GM18499 (cell line): ENCODE data around the gene TATDN2.
"Not testable (repeated sequence)": the region's sequence is repeated elsewhere in the genome, so short reads cannot be mapped to it uniquely, and the experiment has no call there.

Experiments
- ATAC-seq: cut with Tn5 transposase; IDR thresholded peaks from one replicate; pipeline ENCODE4 v1.9.1; 2021; ENCODE audit warnings: moderate number of reproducible peaks; ENCODE audit not compliant: insufficient read depth, unreplicated experiment

Gene TATDN2

GRCh38 chr3:10266936-10267335, 18.7 kb downstream of the TATDN2 start:
- ATAC-seq = not testable (repeated sequence)

GRCh38 chr3:10268116-10268515, 19.9 kb downstream of the TATDN2 start:
- no peak for ATAC-seq

GRCh38 chr3:10268930-10269329, 20.7 kb downstream of the TATDN2 start:
- ATAC-seq = no peak

- no peak for ATAC-seq
Measured at GRCh38 chr3:10269443-10269842, 21.2 kb downstream of the TATDN2 start.

- ATAC-seq = not testable (repeated sequence)
Measured at GRCh38 chr3:10272476-10272875, 24.2 kb downstream of the TATDN2 start.

GRCh38 chr3:10272977-10273376, 24.7 kb downstream of the TATDN2 start:
- no peak for ATAC-seq

GRCh38 chr3:10273702-10274305, 25.5 kb downstream of the TATDN2 start:
- no peak for ATAC-seq

GRCh38 chr3:10274601-10275000, 26.3 kb downstream of the TATDN2 start:
- no peak for ATAC-seq

GRCh38 chr3:10277115-10277625, 28.9 kb downstream of the TATDN2 start:
- no peak for ATAC-seq

- no peak for ATAC-seq
Measured at GRCh38 chr3:10278501-10278900, 30.2 kb downstream of the TATDN2 start.

GRCh38 chr3:10279384-10280176, 31.3 kb downstream of the TATDN2 start:
- no peak for ATAC-seq

GRCh38 chr3:10280177-10280529, 31.9 kb downstream of the TATDN2 start:
- no peak for ATAC-seq

GRCh38 chr3:10280571-10280970, 32.3 kb downstream of the TATDN2 start:
- ATAC-seq = no peak

GRCh38 chr3:10281951-10282350, 33.7 kb downstream of the TATDN2 start:
- no peak for ATAC-seq

- no peak for ATAC-seq
Measured at GRCh38 chr3:10283638-10284037, 35.4 kb downstream of the TATDN2 start.

GRCh38 chr3:10284496-10284895, 36.2 kb downstream of the TATDN2 start:
- ATAC-seq = no peak

- ATAC-seq = no peak
Measured at GRCh38 chr3:10285272-10286132, 37.2 kb downstream of the TATDN2 start.

GRCh38 chr3:10286133-10286524, 37.9 kb downstream of the TATDN2 start:
- no peak for ATAC-seq

GRCh38 chr3:10286596-10287295, 38.5 kb downstream of the TATDN2 start:
- ATAC-seq = no peak

- no peak for ATAC-seq
Measured at GRCh38 chr3:10287936-10288574, 39.8 kb downstream of the TATDN2 start.
